Stimulated activated CD8-positive, alpha-beta memory T cell treated with anti-CD3 and anti-CD28 coated beads, Interleukin-15, amount 100 ng/mL, for 1 hour (primary cell): Measurements from ENCODE around the gene SLC26A6.

Source experiments
- DNase-seq: peaks from one replicate; pipeline ENCODE4 v3.0.0-alpha.2; 2020; ENCODE audit warnings: low read depth

SLC26A6 gene

GRCh38 chr3:48631516-48632448 is 3.5 kb downstream of the SLC26A6 start:
- no peak for DNase-seq

GRCh38 chr3:48630833-48631232 is 4.4 kb downstream of the SLC26A6 start:
- no peak for DNase-seq

- DNase-seq, result no peak
These were observed 4.9 kb downstream of the SLC26A6 start for GRCh38 chr3:48630407-48630806.

GRCh38 chr3:48629894-48630293 is 5.4 kb downstream of the SLC26A6 start:
- DNase-seq, result no peak

GRCh38 chr3:48628277-48629017 is 6.8 kb downstream of the SLC26A6 start:
- DNase-seq, result no peak

GRCh38 chr3:48625600-48625999 is 9.7 kb downstream of the SLC26A6 start:
- no peak for DNase-seq

GRCh38 chr3:48624767-48625166 is 10.5 kb downstream of the SLC26A6 start:
- DNase-seq, result no peak

- DNase-seq, result no peak
These were observed 11.3 kb downstream of the SLC26A6 start for GRCh38 chr3:48623851-48624547.

- DNase-seq, result no peak
These were observed 13.8 kb downstream of the SLC26A6 start, which contains the start of gene TMEM89 for GRCh38 chr3:48621461-48621869. TMEM89 (minus strand) TSS chr3:48621769; CDS start chr3:48621756, 13 bp downstream.

GRCh38 chr3:48619541-48620524 is 15.4 kb downstream of the SLC26A6 start:
- no peak for DNase-seq

GRCh38 chr3:48617559-48617958 is 17.7 kb downstream of the SLC26A6 start:
- DNase-seq, result no peak

GRCh38 chr3:48614044-48614443 is 21.2 kb downstream of the SLC26A6 start:
- DNase-seq, result no peak

GRCh38 chr3:48612309-48612708 is 23.0 kb downstream of the SLC26A6 start:
- DNase-seq, result no peak

GRCh38 chr3:48609088-48610005 is 25.9 kb downstream of the SLC26A6 start, which contains the start of gene UQCRC1:
UQCRC1 (minus strand) TSS chr3:48609646; CDS start chr3:48609620, 26 bp downstream.
- DNase-seq, result peak; percentile 77

- DNase-seq, result no peak
These were observed 27.7 kb downstream of the SLC26A6 start for GRCh38 chr3:48607519-48607918.

- no peak for DNase-seq
These were observed 33.7 kb downstream of the SLC26A6 start for GRCh38 chr3:48601622-48601994.

- no peak for DNase-seq
These were observed 34.3 kb downstream of the SLC26A6 start for GRCh38 chr3:48600711-48601621.

- no peak for DNase-seq
These were observed 35.6 kb downstream of the SLC26A6 start for GRCh38 chr3:48599509-48600285.
